ENCODE data around the gene ARSJ. TPM values are rescaled to one million over a fixed set of nuclear protein-coding genes. Genes with fewer than 3 reads are reported as not detected.
A peak's percentile ranks its signal among the peaks of the same experiment; 100 is the strongest.

The ARSJ gene
- total and polyA plus RNA-seq, 2 of the 8 experiments (the other 6 are each of a cell fraction or from before 2014, with no cell fraction given), result 1.4 to 6.3 TPM

DNA sequence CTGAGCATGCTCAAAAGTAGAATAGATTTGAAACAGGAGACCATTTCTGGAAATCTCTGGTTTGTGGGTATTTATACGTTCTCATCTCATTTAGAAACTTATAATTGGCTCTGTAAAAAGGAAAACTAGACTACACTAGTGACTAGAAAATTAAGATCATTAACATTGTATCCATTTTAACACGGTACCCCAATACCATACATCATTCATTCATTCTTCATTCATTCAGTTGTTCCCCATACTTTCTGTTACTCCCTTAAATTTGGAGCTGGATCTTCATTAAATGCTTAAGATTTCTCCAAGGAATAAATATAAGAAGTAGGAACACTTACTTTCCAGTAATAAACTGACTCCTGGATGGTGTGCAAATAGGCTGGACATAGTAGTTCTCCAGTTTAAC lies 1.3 kb downstream of the ARSJ start:
- peak overlapping the region; percentile 78 to 91 (median 82); a peak in 5 of 8 replicates for H3K4me3 ChIP-seq (ENCODE audit: extremely low read depth in 1 of 4, insufficient read depth in 2 of 4, low read depth in 3 of 4, low read length in 4 of 4)
- no peak overlapping the region for H2AFZ ChIP-seq (ENCODE audit: low read length)
- H3K23me2 ChIP-seq (ENCODE audit: low read depth, low read length), result peaks cover 12% of the 10 kb centered on the region
- peaks cover 4 to 6% (median 5%) of the 10 kb centered on the region in 4 experiments; a peak in 6 of 7 replicates for H3K4me1 ChIP-seq (replicated peaks in 1 of 4; ENCODE audit: control insufficient read depth in 3 of 4, insufficient read depth in 4 of 4, low read length in 3 of 4)
- H3K4ac ChIP-seq (replicated peaks; ENCODE audit: insufficient read length, low read depth, low read length), result no peak overlapping the region
- no peaks in the 10 kb centered on the region for H4K20me1 ChIP-seq (replicated peaks in 1 of 2; ENCODE audit: control insufficient read depth in 1 of 2, insufficient read depth in 2 of 2, low read length in 2 of 2)
- H2BK5ac ChIP-seq (ENCODE audit: low read depth, low read length), result no peak overlapping the region
- H3K27me3 ChIP-seq (replicated peaks in 1 of 4; ENCODE audit: control insufficient read depth in 3 of 4, extremely low read depth in 1 of 4, insufficient read depth in 3 of 4, low read length in 3 of 4), result no peaks in the 10 kb centered on the region; a peak in 1 of 7 replicates
- no peaks in the 10 kb centered on the region for H3K79me1 ChIP-seq (ENCODE audit: low read depth, low read length)
- no peak overlapping the region for H3K56ac ChIP-seq (replicated peaks; ENCODE audit: insufficient read length, low read depth, low read length)
- no peak overlapping the region for H3K18ac ChIP-seq (ENCODE audit: extremely low read depth, low read length)
- H3K9me3 ChIP-seq (ENCODE audit: insufficient read depth in 2 of 2, low read depth in 1 of 2, low read length in 1 of 2), result no peaks in the 10 kb centered on the region
- no peak overlapping the region for H2BK12ac ChIP-seq (ENCODE audit: low read depth, low read length)
- no peak overlapping the region for H3K23ac ChIP-seq (ENCODE audit: insufficient read length)
- peak overlapping the region; percentile 76 to 97 for H3K4me2 ChIP-seq (ENCODE audit: insufficient read depth in 1 of 2, low read depth in 2 of 2, low read length in 2 of 2)
- H2BK120ac ChIP-seq (replicated peaks; ENCODE audit: low read depth, low read length), result no peak overlapping the region
- H3K27ac ChIP-seq (ENCODE audit: low read depth, low read length), result no peak overlapping the region
- FAIRE-seq (no peak), DNase-seq (ENCODE audit: low read depth in 1 of 2, low spot score in 2 of 2) (no peak)
- no peak overlapping the region for H2BK20ac ChIP-seq (ENCODE audit: low read length)
- ChIA-PET POLR2A (ENCODE audit: partially characterized antibody) (no interaction called here), CTCF (ENCODE audit: partially characterized antibody) (interaction anchor here (0.7 to 1.0 kb wide), 3 partner anchors 11 to 407 kb away, joined by 4 to 5 read pairs (median 4); no protein-coding TSS in a partner anchor)
- no peak overlapping the region for H4K91ac ChIP-seq (replicated peaks; ENCODE audit: insufficient read length, low read length)
- H3K79me2 ChIP-seq (ENCODE audit: control insufficient read depth in 1 of 2, insufficient read depth in 2 of 2, low read length in 2 of 2), result peaks cover 0 to 10% of the 10 kb centered on the region in 2 experiments; a peak in 1 of 4 replicates
- no peaks in the 10 kb centered on the region for H3K36me3 ChIP-seq (ENCODE audit: control insufficient read depth in 2 of 4, insufficient read depth in 4 of 4, low read length in 3 of 4)
- no peak overlapping the region for H4K8ac ChIP-seq (ENCODE audit: extremely low read depth, insufficient read depth, low read length)
- H2BK15ac ChIP-seq (ENCODE audit: low read length), result no peak overlapping the region
- H3K14ac ChIP-seq (ENCODE audit: insufficient read length), result no peak overlapping the region
- H4K5ac ChIP-seq (ENCODE audit: insufficient read length, low read depth, low read length), result no peak overlapping the region
- H3K9ac ChIP-seq (replicated peaks in 1 of 4; ENCODE audit: extremely low read depth in 1 of 4, low read depth in 3 of 4, low read length in 3 of 4), result no peak overlapping the region
- H2AK5ac ChIP-seq (ENCODE audit: low read depth, low read length), result no peak overlapping the region
- 78% methylated on average over 2 of the region's 2 CpGs; no CpG with 5 or more reads in 1 of the 2 experiments for WGBS, 2 experiments (ENCODE audit: extremely low coverage in 1 of 2, insufficient coverage in 1 of 2, insufficient read length in 1 of 2, insufficient replicate concordance in 2 of 2, low coverage in 1 of 2, low lambda C conversion rate in 2 of 2, missing lambda C conversion rate in 1 of 2)
- TF ChIP-seq CEBPB (IDR thresholded peaks at IDR 0.05; ENCODE audit: low read depth, low read length) (no peak), POU5F1 (IDR thresholded peaks at IDR 0.05; ENCODE audit: low read depth, low read length) (no peak), SRF (IDR thresholded peaks at IDR 0.05; ENCODE audit: low read depth, low read length) (no peak), EP300 (IDR thresholded peaks at IDR 0.05; ENCODE audit: borderline replicate concordance in 1 of 2, low read depth in 2 of 2, low read length in 2 of 2) (no peak), BACH1 (IDR thresholded peaks at IDR 0.05; ENCODE audit: low read length) (no peak), POLR2AphosphoS5 (IDR thresholded peaks at IDR 0.05; ENCODE audit: low read depth, low read length) (no peak), KDM1A (IDR thresholded peaks at IDR 0.05; ENCODE audit: borderline replicate concordance, low read length) (no peak), SUZ12 (IDR thresholded peaks at IDR 0.05; ENCODE audit: low read length) (no peak)
- TF ChIP-seq, protein P1, sequence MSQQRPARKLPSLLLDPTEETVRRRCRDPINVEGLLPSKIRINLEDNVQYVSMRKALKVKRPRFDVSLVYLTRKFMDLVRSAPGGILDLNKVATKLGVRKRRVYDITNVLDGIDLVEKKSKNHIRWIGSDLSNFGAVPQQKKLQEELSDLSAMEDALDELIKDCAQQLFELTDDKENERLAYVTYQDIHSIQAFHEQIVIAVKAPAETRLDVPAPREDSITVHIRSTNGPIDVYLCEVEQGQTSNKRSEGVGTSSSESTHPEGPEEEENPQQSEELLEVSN (IDR thresholded peaks at IDR 0.05), result no peak

Data from H1 (cell line).